Esophagus muscularis mucosa (tissue), 3 donors: Measurements from ENCODE around the gene CD74.

Source experiments
- CTCF ChIP-seq, 3 experiments: fragments of 200-600 bp in 2 of 3; fragments of 450-650 bp in 1 of 3; sonication (generic) in 2 of 3; IDR thresholded peaks; one replicate each; pipeline ENCODE4 v1.5.1; 2017 to 2019; ENCODE audit warnings: antibody characterized with exemption in 3 of 3, mild to moderate bottlenecking in 2 of 3, moderate library complexity in 1 of 3
- POLR2A ChIP-seq: fragments of 450-650 bp; IDR thresholded peaks from one replicate; pipeline ENCODE4 v1.6.1; 2017; ENCODE audit warnings: antibody characterized with exemption, moderate library complexity, mild to moderate bottlenecking, low read depth

- TF ChIP-seq CTCF (IDR thresholded peaks at IDR 0.05) (no peak), POLR2A (no peak)
Observed at GRCh38 chr5:150402229-150402773, 10.4 kb downstream of the CD74 start.
